ENCODE data around the gene CHD3. TPM values are rescaled to one million over a fixed set of nuclear protein-coding genes. Genes with fewer than 3 reads are reported as not detected.

The CHD3 gene
- total RNA-seq, 1 experiment from 2014 or later: 84.6 TPM

DNA sequence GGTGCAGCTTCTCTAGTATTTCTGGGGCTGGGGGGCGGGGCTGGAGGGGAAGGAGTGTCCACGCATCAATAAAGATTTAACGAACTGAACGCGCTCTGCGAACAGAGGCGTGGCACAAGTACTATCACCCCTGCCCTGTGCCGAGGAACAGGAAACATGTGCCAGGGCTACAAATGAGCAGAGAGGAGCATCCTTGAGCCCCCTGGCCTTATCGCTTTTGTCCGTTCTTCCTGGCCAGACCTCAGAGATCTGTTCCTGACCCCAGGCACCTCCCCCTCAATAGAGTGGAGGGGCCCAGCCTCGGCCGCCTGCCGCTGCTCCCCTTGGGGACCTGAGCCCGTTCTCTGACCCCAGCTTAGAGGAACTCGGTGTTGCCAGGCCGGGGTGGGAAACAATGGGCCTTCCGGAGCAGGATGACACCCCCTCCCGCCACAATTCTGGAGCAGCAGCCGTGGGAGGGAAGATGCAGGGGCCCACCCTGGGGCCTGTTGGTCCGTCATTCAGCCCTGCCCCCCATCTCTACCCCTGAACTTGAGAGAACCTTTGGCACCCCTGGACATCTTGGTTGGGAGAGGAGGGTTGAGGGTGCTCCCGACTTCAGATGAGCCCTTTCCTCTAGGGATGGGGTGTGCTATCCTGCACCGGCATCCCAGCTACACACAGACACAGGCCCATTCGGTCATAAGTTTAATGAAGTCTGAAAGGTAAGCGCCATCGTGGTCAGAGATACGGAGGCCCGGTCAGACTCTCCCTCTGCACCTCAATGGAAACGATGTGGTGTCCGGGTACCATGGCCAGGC lies 32.4 kb upstream of the CHD3 start:
- peak overlapping the region; percentile 97 for H3K27ac ChIP-seq (ENCODE audit: low read length)
- DNase-seq (ENCODE audit: low read depth, low spot score): no peak
- no peaks in the 10 kb centered on the region for H3K9me3 ChIP-seq (ENCODE audit: control insufficient read depth, insufficient read depth, low read depth, low read length)
- ATAC-seq: no peak
- ChIA-PET POLR2A (interaction anchor here (0.6 kb wide), 1 partner anchor 254 kb away, joined by 10 read pairs; no protein-coding TSS in a partner anchor), CTCF (interaction anchor here (0.6 kb wide), 1 partner anchor 114 kb away, joined by 10 read pairs; no protein-coding TSS in a partner anchor)
- no peaks in the 10 kb centered on the region for H3K27me3 ChIP-seq (ENCODE audit: control insufficient read depth, insufficient read depth, low read length)
- no TSS peak for BruUV-seq (replicated peaks)
- H3K36me3 ChIP-seq (ENCODE audit: control insufficient read depth, insufficient read depth, low read length): peaks cover 5% of the 10 kb centered on the region; the same call in 1 of the 2 replicates
- TF ChIP-seq POLR2AphosphoS5 (IDR thresholded peaks at IDR 0.05; ENCODE audit: low read depth, low read length) (no peak), TCF7L2 (IDR thresholded peaks at IDR 0.05; ENCODE audit: low read depth, low read length) (no peak), SIN3A (IDR thresholded peaks at IDR 0.05; ENCODE audit: borderline replicate concordance, insufficient read depth, low read depth, low read length) (no peak)
- TF ChIP-seq, protein P1, sequence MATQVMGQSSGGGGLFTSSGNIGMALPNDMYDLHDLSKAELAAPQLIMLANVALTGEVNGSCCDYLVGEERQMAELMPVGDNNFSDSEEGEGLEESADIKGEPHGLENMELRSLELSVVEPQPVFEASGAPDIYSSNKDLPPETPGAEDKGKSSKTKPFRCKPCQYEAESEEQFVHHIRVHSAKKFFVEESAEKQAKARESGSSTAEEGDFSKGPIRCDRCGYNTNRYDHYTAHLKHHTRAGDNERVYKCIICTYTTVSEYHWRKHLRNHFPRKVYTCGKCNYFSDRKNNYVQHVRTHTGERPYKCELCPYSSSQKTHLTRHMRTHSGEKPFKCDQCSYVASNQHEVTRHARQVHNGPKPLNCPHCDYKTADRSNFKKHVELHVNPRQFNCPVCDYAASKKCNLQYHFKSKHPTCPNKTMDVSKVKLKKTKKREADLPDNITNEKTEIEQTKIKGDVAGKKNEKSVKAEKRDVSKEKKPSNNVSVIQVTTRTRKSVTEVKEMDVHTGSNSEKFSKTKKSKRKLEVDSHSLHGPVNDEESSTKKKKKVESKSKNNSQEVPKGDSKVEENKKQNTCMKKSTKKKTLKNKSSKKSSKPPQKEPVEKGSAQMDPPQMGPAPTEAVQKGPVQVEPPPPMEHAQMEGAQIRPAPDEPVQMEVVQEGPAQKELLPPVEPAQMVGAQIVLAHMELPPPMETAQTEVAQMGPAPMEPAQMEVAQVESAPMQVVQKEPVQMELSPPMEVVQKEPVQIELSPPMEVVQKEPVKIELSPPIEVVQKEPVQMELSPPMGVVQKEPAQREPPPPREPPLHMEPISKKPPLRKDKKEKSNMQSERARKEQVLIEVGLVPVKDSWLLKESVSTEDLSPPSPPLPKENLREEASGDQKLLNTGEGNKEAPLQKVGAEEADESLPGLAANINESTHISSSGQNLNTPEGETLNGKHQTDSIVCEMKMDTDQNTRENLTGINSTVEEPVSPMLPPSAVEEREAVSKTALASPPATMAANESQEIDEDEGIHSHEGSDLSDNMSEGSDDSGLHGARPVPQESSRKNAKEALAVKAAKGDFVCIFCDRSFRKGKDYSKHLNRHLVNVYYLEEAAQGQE (IDR thresholded peaks at IDR 0.05; ENCODE audit: insufficient read depth in 1 of 2, low read depth in 2 of 2, low read length in 1 of 2): no peak
- TF ChIP-seq, protein P2, sequence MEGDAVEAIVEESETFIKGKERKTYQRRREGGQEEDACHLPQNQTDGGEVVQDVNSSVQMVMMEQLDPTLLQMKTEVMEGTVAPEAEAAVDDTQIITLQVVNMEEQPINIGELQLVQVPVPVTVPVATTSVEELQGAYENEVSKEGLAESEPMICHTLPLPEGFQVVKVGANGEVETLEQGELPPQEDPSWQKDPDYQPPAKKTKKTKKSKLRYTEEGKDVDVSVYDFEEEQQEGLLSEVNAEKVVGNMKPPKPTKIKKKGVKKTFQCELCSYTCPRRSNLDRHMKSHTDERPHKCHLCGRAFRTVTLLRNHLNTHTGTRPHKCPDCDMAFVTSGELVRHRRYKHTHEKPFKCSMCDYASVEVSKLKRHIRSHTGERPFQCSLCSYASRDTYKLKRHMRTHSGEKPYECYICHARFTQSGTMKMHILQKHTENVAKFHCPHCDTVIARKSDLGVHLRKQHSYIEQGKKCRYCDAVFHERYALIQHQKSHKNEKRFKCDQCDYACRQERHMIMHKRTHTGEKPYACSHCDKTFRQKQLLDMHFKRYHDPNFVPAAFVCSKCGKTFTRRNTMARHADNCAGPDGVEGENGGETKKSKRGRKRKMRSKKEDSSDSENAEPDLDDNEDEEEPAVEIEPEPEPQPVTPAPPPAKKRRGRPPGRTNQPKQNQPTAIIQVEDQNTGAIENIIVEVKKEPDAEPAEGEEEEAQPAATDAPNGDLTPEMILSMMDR (IDR thresholded peaks at IDR 0.05): no peak
- in situ Hi-C loops (cut with HindIII; ENCODE audit: low pct_unique_long_range_greater_than_20kb, low sequenced_read_pairs): no loop called here
- intact Hi-C loops (cut with micrococcal nuclease; ENCODE audit: unreplicated experiment): loop anchor here (10.0 kb wide), 1 partner anchor 111 kb away; no protein-coding TSS in a partner anchor
- H3K4me1 ChIP-seq (ENCODE audit: control insufficient read depth, insufficient read depth, low read length): peaks cover 14% of the 10 kb centered on the region
- peak overlapping the region; percentile 74 to 79 for H3K4me3 ChIP-seq (ENCODE audit: low read depth in 2 of 2, low read length in 2 of 2)

DNA sequence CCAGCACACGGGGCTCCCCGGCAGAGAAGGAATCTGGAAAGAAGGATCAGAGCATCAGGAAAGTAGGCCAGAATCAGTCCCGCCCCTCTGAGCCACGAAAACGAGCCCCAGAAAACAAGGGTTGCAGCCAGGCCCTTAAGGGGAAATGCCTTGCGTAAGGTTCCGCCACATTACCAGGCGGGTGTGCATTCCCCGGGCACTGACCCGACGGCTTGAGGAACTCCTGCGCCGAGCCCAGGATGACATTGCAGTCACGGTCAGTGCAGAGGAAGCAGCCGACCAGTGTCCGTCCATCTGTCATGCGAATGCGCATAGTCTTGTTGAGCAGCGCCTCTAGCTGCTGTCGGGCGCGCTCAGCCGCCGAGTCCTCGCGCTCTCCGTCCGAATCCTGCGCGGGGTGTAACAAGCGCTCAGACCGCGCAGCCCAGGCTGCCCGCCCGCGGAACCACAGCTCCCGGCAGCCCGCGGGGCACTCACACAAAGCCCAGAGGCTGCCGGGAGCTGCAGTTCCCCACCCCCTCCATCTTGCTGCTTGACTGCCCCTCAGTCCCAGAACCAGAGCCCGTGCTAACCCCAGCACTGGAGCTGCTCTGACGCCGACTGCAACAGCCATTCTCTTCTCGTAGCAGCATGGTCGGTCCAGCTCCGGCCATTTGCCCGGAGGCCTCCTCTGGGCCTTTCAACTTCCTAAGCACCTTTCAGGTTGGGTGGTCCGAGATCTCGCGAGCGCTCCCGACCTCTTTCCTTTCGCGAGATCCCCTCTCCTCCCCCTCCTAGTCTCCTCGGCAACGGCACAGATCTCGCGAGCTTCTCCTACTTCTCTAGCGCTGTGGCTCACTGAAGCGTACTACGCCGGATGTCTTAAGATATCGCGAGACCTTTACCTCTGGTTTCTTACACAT lies 31.5 kb upstream of the CHD3 start, which contains the start of gene NAA38:
Gene NAA38, minus strand, starts transcription at position 749 of the 902 bp plus-strand sequence. Its CDS starts 96 bp downstream, at position 653.
- peak; percentile 29; the same call in 1 of the 2 replicates for TF ChIP-seq TCF7L2 (IDR thresholded peaks at IDR 0.05; ENCODE audit: low read depth, low read length)
- TF ChIP-seq, protein P1 (IDR thresholded peaks at IDR 0.05; ENCODE audit: insufficient read depth in 1 of 2, low read depth in 2 of 2, low read length in 1 of 2): no peak
- TF ChIP-seq POLR2AphosphoS5 (IDR thresholded peaks at IDR 0.05; ENCODE audit: low read depth, low read length): peak; percentile 14
- TF ChIP-seq, protein P2 (IDR thresholded peaks at IDR 0.05): peak; percentile 54
- TF ChIP-seq SIN3A (IDR thresholded peaks at IDR 0.05; ENCODE audit: borderline replicate concordance, insufficient read depth, low read depth, low read length): peak; percentile 59; the same call in 1 of the 2 replicates
- BruUV-seq (replicated peaks): TSS peak; percentile 99
- peak within 1 kb of the TSS; percentile 97 for H3K27ac ChIP-seq (ENCODE audit: low read length)
- peak; percentile 92 for ATAC-seq
- ChIA-PET POLR2A (interaction anchor here (0.6 to 0.8 kb wide), 4 partner anchors 13 to 192 kb away, joined by 3 to 7 read pairs (median 4); partner anchors contain the start of gene KDM6B), CTCF (interaction anchor here (0.6 to 1.0 kb wide), 3 partner anchors 22 to 231 kb away, joined by 4 to 6 read pairs (median 4); no protein-coding TSS in a partner anchor)
- peak within 1 kb of the TSS; percentile 74 to 79 for H3K4me3 ChIP-seq (ENCODE audit: low read depth in 2 of 2, low read length in 2 of 2)
- H3K36me3 ChIP-seq (ENCODE audit: control insufficient read depth, insufficient read depth, low read length): peaks cover 5% of the 10 kb centered on the region
- no peaks in the 10 kb centered on the region for H3K9me3 ChIP-seq (ENCODE audit: control insufficient read depth, insufficient read depth, low read depth, low read length)
- peaks cover 9% of the 10 kb centered on the region; the same call in 1 of the 2 replicates for H3K4me1 ChIP-seq (ENCODE audit: control insufficient read depth, insufficient read depth, low read length)
- intact Hi-C loops (cut with micrococcal nuclease; ENCODE audit: unreplicated experiment) (loop anchor here (10.0 kb wide), 1 partner anchor 112 kb away; no protein-coding TSS in a partner anchor), in situ Hi-C loops (cut with HindIII; ENCODE audit: low pct_unique_long_range_greater_than_20kb, low sequenced_read_pairs) (no loop called here)
- DNase-seq (ENCODE audit: low read depth, low spot score): no peak
- H3K27me3 ChIP-seq (ENCODE audit: control insufficient read depth, insufficient read depth, low read length): no peaks in the 10 kb centered on the region
